Effector memory CD8-positive, alpha-beta T cell (primary cell): ENCODE measurements around the gene PHLDA1.

Experiments used
- ATAC-seq: fragments of 150-1000 bp; cut with Tn5 transposase; replicated peaks from 2 replicates; pipeline ENCODE4 v1.10.0; 2021; ENCODE audit warnings: mild to moderate bottlenecking, moderate library complexity
- DNase-seq, 3 experiments: peaks; one replicate each; pipeline ENCODE4 v3.0.0; 2021
- H3K27ac Mint-ChIP-seq, 2 donors: one replicate each; pipeline ENCODE4 v1.8.0; 2022; ENCODE audit warnings: mild to moderate bottlenecking in 2 of 2, mixed read lengths in 2 of 2, moderate library complexity in 2 of 2
- H3K27me3 Mint-ChIP-seq, 2 donors: one replicate each; pipeline ENCODE4 v1.8.0; 2022; ENCODE audit warnings: mixed read lengths in 2 of 2
- H3K36me3 Mint-ChIP-seq: one replicate; pipeline ENCODE4 v1.8.0; 2022; ENCODE audit warnings: mild to moderate bottlenecking, moderate library complexity, mixed read lengths; ENCODE audit not compliant: insufficient read depth
- H3K4me1 Mint-ChIP-seq, 2 donors: one replicate each; pipeline ENCODE4 v1.8.0; 2022; ENCODE audit warnings: low read depth in 2 of 2, mixed read lengths in 2 of 2
- H3K4me3 Mint-ChIP-seq, 2 donors: one replicate each; pipeline ENCODE4 v1.8.0; 2022; ENCODE audit warnings: mild to moderate bottlenecking in 2 of 2, mixed read lengths in 2 of 2, moderate library complexity in 2 of 2
- H3K9me3 Mint-ChIP-seq, 2 donors: one replicate each; pipeline ENCODE4 v1.8.0; 2022; ENCODE audit warnings: mixed read lengths in 2 of 2

The PHLDA1 gene

GRCh38 chr12:76055393-76055792, 23.8 kb upstream of the PHLDA1 start:
- no peak for DNase-seq
- Mint-ChIP-seq H3K27me3 (no peaks in the 10 kb centered on the region), H3K36me3 (peaks cover 92% of the 10 kb centered on the region), H3K27ac (no peak overlapping the region), H3K4me1 (peaks cover 0 to 4% of the 10 kb centered on the region in 2 donors), H3K9me3 (no peaks in the 10 kb centered on the region), H3K4me3 (no peak overlapping the region)
- ATAC-seq, result no peak

GRCh38 chr12:76049575-76050251, 18.1 kb upstream of the PHLDA1 start:
- Mint-ChIP-seq H3K27me3 (no peaks in the 10 kb centered on the region), H3K9me3 (no peaks in the 10 kb centered on the region), H3K4me1 (no peaks in the 10 kb centered on the region), H3K4me3 (no peak overlapping the region), H3K27ac (no peak overlapping the region), H3K36me3 (peaks cover 92% of the 10 kb centered on the region)
- ATAC-seq, result no peak
- DNase-seq, result no peak

- no peaks in the 10 kb centered on the region for H3K27me3 Mint-ChIP-seq
- no peaks in the 10 kb centered on the region for H3K9me3 Mint-ChIP-seq
- peaks cover 89% of the 10 kb centered on the region for H3K36me3 Mint-ChIP-seq
- no peak overlapping the region for H3K27ac Mint-ChIP-seq
- ATAC-seq (no peak), DNase-seq (no peak)
- H3K4me1 Mint-ChIP-seq, result no peaks in the 10 kb centered on the region
- H3K4me3 Mint-ChIP-seq, result no peak overlapping the region
Observed at GRCh38 chr12:76047742-76048141, 16.2 kb upstream of the PHLDA1 start.

- Mint-ChIP-seq H3K36me3 (peaks cover 84% of the 10 kb centered on the region), H3K4me1 (no peaks in the 10 kb centered on the region), H3K4me3 (no peak overlapping the region), H3K27me3 (no peaks in the 10 kb centered on the region), H3K9me3 (no peaks in the 10 kb centered on the region), H3K27ac (no peak overlapping the region)
- ATAC-seq, result no peak
- DNase-seq, result no peak
Observed at GRCh38 chr12:76047060-76047459, 15.5 kb upstream of the PHLDA1 start.

- Mint-ChIP-seq H3K27ac (no peak overlapping the region), H3K4me3 (no peak overlapping the region), H3K27me3 (no peaks in the 10 kb centered on the region), H3K36me3 (peaks cover 48% of the 10 kb centered on the region), H3K9me3 (no peaks in the 10 kb centered on the region), H3K4me1 (no peaks in the 10 kb centered on the region)
- DNase-seq (no peak), ATAC-seq (no peak)
Observed at GRCh38 chr12:76043377-76043776, 11.8 kb upstream of the PHLDA1 start.

GRCh38 chr12:76042147-76042546, 10.6 kb upstream of the PHLDA1 start:
- H3K4me1 Mint-ChIP-seq, result peaks cover 6% of the 10 kb centered on the region in 2 donors
- no peak for DNase-seq
- no peak overlapping the region for H3K4me3 Mint-ChIP-seq
- ATAC-seq, result no peak
- H3K27me3 Mint-ChIP-seq, result no peaks in the 10 kb centered on the region
- H3K36me3 Mint-ChIP-seq, result peaks cover 41% of the 10 kb centered on the region
- H3K27ac Mint-ChIP-seq, result no peak overlapping the region
- no peaks in the 10 kb centered on the region for H3K9me3 Mint-ChIP-seq

- H3K4me3 Mint-ChIP-seq, result no peak overlapping the region
- peaks cover 34% of the 10 kb centered on the region for H3K36me3 Mint-ChIP-seq
- ATAC-seq, result no peak
- DNase-seq, result no peak
- H3K27ac Mint-ChIP-seq, result no peak overlapping the region
- no peaks in the 10 kb centered on the region for H3K9me3 Mint-ChIP-seq
- no peaks in the 10 kb centered on the region for H3K27me3 Mint-ChIP-seq
- peaks cover 6 to 7% of the 10 kb centered on the region in 2 donors for H3K4me1 Mint-ChIP-seq
Observed at GRCh38 chr12:76041406-76041805, 9.8 kb upstream of the PHLDA1 start.

GRCh38 chr12:76040461-76040860, 8.9 kb upstream of the PHLDA1 start:
- no peak overlapping the region for H3K4me3 Mint-ChIP-seq
- no peaks in the 10 kb centered on the region for H3K27me3 Mint-ChIP-seq
- no peaks in the 10 kb centered on the region for H3K9me3 Mint-ChIP-seq
- DNase-seq (no peak), ATAC-seq (no peak)
- peaks cover 6 to 7% of the 10 kb centered on the region in 2 donors for H3K4me1 Mint-ChIP-seq
- peak overlapping the region in 1 of 2 donors; percentile 17 for H3K27ac Mint-ChIP-seq
- H3K36me3 Mint-ChIP-seq, result peaks cover 24% of the 10 kb centered on the region

GRCh38 chr12:76038176-76038575, 6.6 kb upstream of the PHLDA1 start:
- H3K4me1 Mint-ChIP-seq, result peaks cover 6 to 11% of the 10 kb centered on the region in 2 donors
- no peak for DNase-seq
- H3K27me3 Mint-ChIP-seq, result no peaks in the 10 kb centered on the region
- no peak for ATAC-seq
- peaks cover 6% of the 10 kb centered on the region for H3K36me3 Mint-ChIP-seq
- no peaks in the 10 kb centered on the region for H3K9me3 Mint-ChIP-seq
- no peak overlapping the region for H3K27ac Mint-ChIP-seq
- H3K4me3 Mint-ChIP-seq, result no peak overlapping the region

- DNase-seq, result peak; percentile 36 to 47 (median 37)
- Mint-ChIP-seq H3K36me3 (no peaks in the 10 kb centered on the region), H3K27me3 (no peaks in the 10 kb centered on the region), H3K4me1 (peaks cover 9 to 15% of the 10 kb centered on the region in 2 donors), H3K9me3 (no peaks in the 10 kb centered on the region), H3K4me3 (no peak overlapping the region), H3K27ac (peak overlapping the region in 1 of 2 donors; percentile 2)
- peak; percentile 80 for ATAC-seq
Observed at GRCh38 chr12:76037130-76038103, 5.8 kb upstream of the PHLDA1 start.

- ATAC-seq, result no peak
- Mint-ChIP-seq H3K4me3 (no peak overlapping the region), H3K27ac (no peak overlapping the region)
Observed at GRCh38 chr12:76035045-76035444, 3.5 kb upstream of the PHLDA1 start.

GRCh38 chr12:76033081-76034011, 1.8 kb upstream of the PHLDA1 start:
- no peaks in the 10 kb centered on the region for H3K27me3 Mint-ChIP-seq
- H3K4me1 Mint-ChIP-seq, result peaks cover 23 to 32% of the 10 kb centered on the region in 2 donors
- DNase-seq, result no peak
- H3K36me3 Mint-ChIP-seq, result peaks cover 30% of the 10 kb centered on the region
- H3K9me3 Mint-ChIP-seq, result no peaks in the 10 kb centered on the region
- H3K27ac Mint-ChIP-seq, result peak overlapping the region; percentile 98
- no peak for ATAC-seq
- peak overlapping the region; percentile 95 to 97 for H3K4me3 Mint-ChIP-seq

More at GRCh38 chr12:76035045-76035444, 3.5 kb upstream of the PHLDA1 start:
- Mint-ChIP-seq H3K36me3 (peaks cover 22% of the 10 kb centered on the region), H3K4me1 (peaks cover 21 to 28% of the 10 kb centered on the region in 2 donors), H3K27me3 (no peaks in the 10 kb centered on the region), H3K9me3 (no peaks in the 10 kb centered on the region)
- DNase-seq, result no peak
